ENCODE measurements around the gene IKZF3.

IKZF3 gene

DNA sequence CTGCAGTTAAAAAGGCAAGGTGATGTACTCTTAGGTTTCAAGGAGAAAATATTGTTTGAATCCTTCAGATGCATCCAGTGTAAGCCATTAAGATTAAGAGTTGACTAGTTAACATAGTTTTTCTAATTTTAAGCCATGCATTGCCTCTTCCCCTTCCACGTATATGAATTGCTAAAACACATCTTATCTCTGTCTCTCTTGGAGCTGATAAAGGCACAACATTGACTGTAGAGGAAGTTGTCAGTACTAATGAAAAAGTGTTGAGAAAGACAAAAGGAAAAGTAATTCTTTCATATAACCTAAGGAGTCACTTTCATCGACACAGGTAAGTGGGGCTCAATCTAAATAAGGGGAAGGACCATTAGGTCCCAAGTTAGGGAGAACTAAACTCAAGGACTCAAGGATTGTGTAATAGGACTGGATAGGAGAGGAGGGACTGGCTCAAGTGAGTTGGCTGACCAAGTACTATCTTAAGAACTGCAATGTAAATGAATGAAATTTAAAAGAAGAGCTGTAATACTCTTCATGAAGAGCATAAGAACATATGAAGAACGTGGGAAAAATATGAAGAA, 70.7 kb downstream of the IKZF3 start:
- DNase-seq (ENCODE audit: low read depth in 2 of 2) = no peak
- H3K4me3 ChIP-seq (replicated peaks in 1 of 2; ENCODE audit: low read depth in 2 of 2, low read length in 2 of 2) = no peak overlapping the region
- TF ChIP-seq, protein P1, sequence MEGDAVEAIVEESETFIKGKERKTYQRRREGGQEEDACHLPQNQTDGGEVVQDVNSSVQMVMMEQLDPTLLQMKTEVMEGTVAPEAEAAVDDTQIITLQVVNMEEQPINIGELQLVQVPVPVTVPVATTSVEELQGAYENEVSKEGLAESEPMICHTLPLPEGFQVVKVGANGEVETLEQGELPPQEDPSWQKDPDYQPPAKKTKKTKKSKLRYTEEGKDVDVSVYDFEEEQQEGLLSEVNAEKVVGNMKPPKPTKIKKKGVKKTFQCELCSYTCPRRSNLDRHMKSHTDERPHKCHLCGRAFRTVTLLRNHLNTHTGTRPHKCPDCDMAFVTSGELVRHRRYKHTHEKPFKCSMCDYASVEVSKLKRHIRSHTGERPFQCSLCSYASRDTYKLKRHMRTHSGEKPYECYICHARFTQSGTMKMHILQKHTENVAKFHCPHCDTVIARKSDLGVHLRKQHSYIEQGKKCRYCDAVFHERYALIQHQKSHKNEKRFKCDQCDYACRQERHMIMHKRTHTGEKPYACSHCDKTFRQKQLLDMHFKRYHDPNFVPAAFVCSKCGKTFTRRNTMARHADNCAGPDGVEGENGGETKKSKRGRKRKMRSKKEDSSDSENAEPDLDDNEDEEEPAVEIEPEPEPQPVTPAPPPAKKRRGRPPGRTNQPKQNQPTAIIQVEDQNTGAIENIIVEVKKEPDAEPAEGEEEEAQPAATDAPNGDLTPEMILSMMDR (IDR thresholded peaks at IDR 0.05; ENCODE audit: low read depth, low read length) = no peak

GRCh38 chr17:39792526-39793221, 71.4 kb downstream of the IKZF3 start:
- DNase-seq (ENCODE audit: low read depth in 2 of 2) = no peak
- TF ChIP-seq, protein P1 (IDR thresholded peaks at IDR 0.05; ENCODE audit: low read depth, low read length) = no peak
- H3K4me3 ChIP-seq (replicated peaks in 1 of 2; ENCODE audit: low read depth in 2 of 2, low read length in 2 of 2) = no peak overlapping the region

DNA sequence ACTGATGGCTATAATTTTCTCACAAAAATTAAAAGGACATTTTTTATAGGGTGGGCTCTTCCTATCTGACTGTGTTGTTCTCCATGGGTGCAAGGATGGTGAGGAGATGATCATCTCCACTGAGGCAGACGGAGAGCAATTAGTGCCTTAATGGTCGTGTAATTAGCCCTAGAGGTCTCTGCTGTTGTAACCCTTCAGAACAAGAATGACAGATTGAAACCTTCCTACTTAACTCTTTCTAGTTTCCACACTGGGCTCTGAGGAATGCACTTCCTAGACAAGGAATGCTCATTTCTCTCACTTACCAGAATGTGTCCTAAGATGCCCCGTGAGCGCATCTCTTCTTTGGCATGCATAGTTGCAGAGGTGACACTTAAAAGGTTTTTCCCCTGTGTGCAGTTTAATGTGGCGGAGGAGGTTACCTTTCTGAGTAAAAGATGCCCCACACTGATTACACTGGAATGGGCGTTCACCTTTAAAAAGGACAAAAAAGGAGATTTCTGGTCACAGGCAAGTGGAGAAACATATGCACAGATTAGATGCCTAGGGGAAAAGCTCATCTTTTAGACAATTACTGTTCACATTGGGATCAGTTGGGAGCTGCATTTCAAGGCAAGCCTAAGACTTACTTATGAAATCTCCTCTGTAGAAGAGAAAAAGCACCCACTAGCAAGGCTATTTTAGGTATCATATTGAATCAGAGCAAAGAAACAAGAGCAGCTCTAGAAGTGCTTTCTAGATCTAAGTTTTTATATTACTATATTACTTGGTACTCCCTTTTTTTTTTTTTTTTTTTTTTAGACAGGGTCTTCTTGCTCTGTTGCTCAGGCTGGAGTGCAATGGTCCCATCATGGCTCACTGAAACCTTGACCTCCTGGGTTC, 72.8 kb downstream of the IKZF3 start:
- no peak for DNase-seq (ENCODE audit: low read depth in 2 of 2)
- H3K4me3 ChIP-seq (replicated peaks in 1 of 2; ENCODE audit: low read depth in 2 of 2, low read length in 2 of 2) = no peak overlapping the region
- TF ChIP-seq, protein P1 (IDR thresholded peaks at IDR 0.05; ENCODE audit: low read depth, low read length) = no peak

DNA sequence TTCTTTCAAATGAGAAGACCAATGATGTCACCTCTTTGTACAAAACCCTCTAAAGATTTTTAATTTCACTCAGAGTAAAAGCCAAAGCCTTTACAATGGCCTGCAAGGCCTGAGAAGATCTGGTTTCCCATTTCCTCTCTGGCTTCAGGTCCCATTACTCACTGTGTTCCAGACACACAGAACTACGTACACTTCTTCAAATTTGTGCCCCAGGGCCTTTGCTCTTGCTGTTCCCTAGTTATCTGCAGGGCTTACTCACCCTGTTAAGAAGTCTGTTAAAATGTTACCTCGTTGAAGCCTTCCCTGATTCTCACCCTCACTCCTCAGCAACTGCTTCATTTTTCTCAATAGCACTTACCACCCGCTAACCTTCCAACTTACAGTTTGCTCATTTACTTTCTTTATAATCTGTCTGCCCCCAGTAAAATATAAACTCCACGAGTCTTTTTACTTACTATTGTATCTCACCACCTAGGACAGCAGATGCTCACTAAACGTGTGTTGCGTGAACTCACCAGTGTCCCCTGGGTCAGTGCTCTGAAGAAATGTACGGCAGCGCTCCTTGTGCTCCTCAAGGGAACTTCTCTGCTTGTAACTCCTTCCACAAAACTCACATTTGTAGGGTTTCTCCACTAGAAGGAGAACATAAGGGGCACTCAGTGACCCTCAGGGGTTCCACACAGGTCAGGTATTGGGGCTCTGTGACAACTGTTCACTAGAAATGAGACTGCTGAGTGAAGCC, 76.2 kb downstream of the IKZF3 start:
- no peak for DNase-seq (ENCODE audit: low read depth in 2 of 2)
- H3K4me3 ChIP-seq (replicated peaks in 1 of 2; ENCODE audit: low read depth in 2 of 2, low read length in 2 of 2) = no peak overlapping the region
- TF ChIP-seq, protein P1 (IDR thresholded peaks at IDR 0.05; ENCODE audit: low read depth, low read length) = no peak

GRCh38 chr17:39787041-39787440, 77.1 kb downstream of the IKZF3 start:
- H3K4me3 ChIP-seq (replicated peaks in 1 of 2; ENCODE audit: low read depth in 2 of 2, low read length in 2 of 2) = no peak overlapping the region
- DNase-seq (ENCODE audit: low read depth in 2 of 2) = no peak
- TF ChIP-seq, protein P1 (IDR thresholded peaks at IDR 0.05; ENCODE audit: low read depth, low read length) = no peak

DNA sequence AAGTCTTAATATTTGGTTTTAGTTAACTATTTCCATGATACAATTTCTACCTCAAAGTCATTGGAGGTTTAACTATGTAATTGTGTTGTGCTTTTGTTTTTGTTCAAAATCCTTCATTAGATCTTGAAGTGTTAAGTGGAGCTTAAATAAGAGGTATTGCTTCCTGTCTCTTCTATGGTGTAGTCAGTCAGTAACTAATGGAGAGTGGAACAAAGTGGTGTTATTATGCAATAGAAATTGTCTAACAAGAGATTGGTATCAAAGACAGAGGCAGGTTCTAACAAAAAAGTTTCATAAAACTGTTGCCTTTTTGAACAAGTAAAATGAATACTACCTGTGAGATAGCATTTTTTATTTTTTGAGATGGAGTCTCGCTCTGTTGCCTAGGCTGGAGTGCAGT, 81.1 kb downstream of the IKZF3 start:
- TF ChIP-seq, protein P1 (IDR thresholded peaks at IDR 0.05; ENCODE audit: low read depth, low read length) = no peak
- H3K4me3 ChIP-seq (replicated peaks in 1 of 2; ENCODE audit: low read depth in 2 of 2, low read length in 2 of 2) = no peak overlapping the region

More for the DNA sequence above, 81.1 kb downstream of the IKZF3 start:
- no peak for DNase-seq (ENCODE audit: low read depth in 2 of 2)

All from cardiac fibroblast (primary cell).